ENCODE results near the gene LBR. TPM values are rescaled to one million over a fixed set of nuclear protein-coding genes. Genes with fewer than 3 reads are reported as not detected.

Gene LBR
- total and polyA plus RNA-seq, 4 donors, result 14.3 to 201 (median 22.6) TPM

DNA sequence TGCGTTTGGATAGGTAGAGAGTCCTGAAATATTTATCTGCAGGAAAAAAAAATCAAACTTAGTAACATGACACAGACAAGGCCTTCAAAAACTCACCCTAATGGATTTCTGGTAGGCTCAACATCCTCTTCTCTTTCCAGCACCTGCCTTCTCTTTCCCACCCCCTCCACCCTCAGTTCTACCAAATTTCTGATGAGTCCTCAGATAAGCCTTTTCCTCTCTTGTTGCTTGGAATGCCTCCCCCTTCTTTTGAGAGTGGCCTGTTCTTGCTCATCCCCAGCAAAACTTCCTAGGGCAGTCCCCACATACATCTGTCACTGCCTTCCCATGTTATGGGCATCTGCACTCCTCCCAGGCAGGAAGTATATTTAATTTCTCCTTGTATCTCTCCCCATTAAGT is 7.6 kb upstream of the LBR start:
- Histone ChIP-seq H3K9ac (ENCODE audit: low read depth in 1 of 2, low read length in 2 of 2) (no peak overlapping the region), H3K4me1 (ENCODE audit: control insufficient read depth in 4 of 4, insufficient read depth in 4 of 4, low read length in 3 of 4) (peaks cover under 1 to 6% (median 3%) of the 10 kb centered on the region in 4 donors), H3K4me3 (ENCODE audit: low read depth in 1 of 3, low read length in 3 of 3) (no peak overlapping the region), H3K27ac (ENCODE audit: low read depth in 1 of 2, low read length in 2 of 2) (no peak overlapping the region), H3K27me3 (ENCODE audit: control insufficient read depth in 4 of 4, insufficient read depth in 4 of 4, low read length in 3 of 4) (no peaks in the 10 kb centered on the region), H3K36me3 (ENCODE audit: control insufficient read depth in 4 of 4, insufficient read depth in 3 of 4, low read depth in 1 of 4, low read length in 3 of 4) (no peaks in the 10 kb centered on the region), H3K9me3 (ENCODE audit: control insufficient read depth in 4 of 4, low read length in 3 of 4) (no peaks in the 10 kb centered on the region)
- WGBS, result 95% methylated on average over 1 of the region's 1 CpG
- TF ChIP-seq SP1 (IDR thresholded peaks at IDR 0.05) (no peak), HNF4A (conservative IDR thresholded peaks at IDR 0.05) (no peak), FOXA2 (IDR thresholded peaks at IDR 0.05) (no peak), FOXA1 (IDR thresholded peaks at IDR 0.05) (no peak), TAF1 (conservative IDR thresholded peaks at IDR 0.05) (no peak), RAD21 (IDR thresholded peaks at IDR 0.05) (no peak), RXRA (IDR thresholded peaks at IDR 0.05) (no peak), EGR1 (IDR thresholded peaks at IDR 0.05; ENCODE audit: low read depth in 2 of 2) (no peak), NR2F2 (IDR thresholded peaks at IDR 0.05) (no peak)
- TF ChIP-seq, protein P1, sequence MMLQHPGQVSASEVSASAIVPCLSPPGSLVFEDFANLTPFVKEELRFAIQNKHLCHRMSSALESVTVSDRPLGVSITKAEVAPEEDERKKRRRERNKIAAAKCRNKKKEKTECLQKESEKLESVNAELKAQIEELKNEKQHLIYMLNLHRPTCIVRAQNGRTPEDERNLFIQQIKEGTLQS (IDR thresholded peaks at IDR 0.05), result no peak
- TF ChIP-seq, protein P2, sequence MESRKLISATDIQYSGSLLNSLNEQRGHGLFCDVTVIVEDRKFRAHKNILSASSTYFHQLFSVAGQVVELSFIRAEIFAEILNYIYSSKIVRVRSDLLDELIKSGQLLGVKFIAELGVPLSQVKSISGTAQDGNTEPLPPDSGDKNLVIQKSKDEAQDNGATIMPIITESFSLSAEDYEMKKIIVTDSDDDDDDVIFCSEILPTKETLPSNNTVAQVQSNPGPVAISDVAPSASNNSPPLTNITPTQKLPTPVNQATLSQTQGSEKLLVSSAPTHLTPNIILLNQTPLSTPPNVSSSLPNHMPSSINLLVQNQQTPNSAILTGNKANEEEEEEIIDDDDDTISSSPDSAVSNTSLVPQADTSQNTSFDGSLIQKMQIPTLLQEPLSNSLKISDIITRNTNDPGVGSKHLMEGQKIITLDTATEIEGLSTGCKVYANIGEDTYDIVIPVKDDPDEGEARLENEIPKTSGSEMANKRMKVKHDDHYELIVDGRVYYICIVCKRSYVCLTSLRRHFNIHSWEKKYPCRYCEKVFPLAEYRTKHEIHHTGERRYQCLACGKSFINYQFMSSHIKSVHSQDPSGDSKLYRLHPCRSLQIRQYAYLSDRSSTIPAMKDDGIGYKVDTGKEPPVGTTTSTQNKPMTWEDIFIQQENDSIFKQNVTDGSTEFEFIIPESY (IDR thresholded peaks at IDR 0.05), result no peak
- TF ChIP-seq, protein P3, sequence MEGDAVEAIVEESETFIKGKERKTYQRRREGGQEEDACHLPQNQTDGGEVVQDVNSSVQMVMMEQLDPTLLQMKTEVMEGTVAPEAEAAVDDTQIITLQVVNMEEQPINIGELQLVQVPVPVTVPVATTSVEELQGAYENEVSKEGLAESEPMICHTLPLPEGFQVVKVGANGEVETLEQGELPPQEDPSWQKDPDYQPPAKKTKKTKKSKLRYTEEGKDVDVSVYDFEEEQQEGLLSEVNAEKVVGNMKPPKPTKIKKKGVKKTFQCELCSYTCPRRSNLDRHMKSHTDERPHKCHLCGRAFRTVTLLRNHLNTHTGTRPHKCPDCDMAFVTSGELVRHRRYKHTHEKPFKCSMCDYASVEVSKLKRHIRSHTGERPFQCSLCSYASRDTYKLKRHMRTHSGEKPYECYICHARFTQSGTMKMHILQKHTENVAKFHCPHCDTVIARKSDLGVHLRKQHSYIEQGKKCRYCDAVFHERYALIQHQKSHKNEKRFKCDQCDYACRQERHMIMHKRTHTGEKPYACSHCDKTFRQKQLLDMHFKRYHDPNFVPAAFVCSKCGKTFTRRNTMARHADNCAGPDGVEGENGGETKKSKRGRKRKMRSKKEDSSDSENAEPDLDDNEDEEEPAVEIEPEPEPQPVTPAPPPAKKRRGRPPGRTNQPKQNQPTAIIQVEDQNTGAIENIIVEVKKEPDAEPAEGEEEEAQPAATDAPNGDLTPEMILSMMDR (IDR thresholded peaks at IDR 0.05; ENCODE audit: low read depth, low read length, missing input control), result no peak
- TF ChIP-seq, protein P4, sequence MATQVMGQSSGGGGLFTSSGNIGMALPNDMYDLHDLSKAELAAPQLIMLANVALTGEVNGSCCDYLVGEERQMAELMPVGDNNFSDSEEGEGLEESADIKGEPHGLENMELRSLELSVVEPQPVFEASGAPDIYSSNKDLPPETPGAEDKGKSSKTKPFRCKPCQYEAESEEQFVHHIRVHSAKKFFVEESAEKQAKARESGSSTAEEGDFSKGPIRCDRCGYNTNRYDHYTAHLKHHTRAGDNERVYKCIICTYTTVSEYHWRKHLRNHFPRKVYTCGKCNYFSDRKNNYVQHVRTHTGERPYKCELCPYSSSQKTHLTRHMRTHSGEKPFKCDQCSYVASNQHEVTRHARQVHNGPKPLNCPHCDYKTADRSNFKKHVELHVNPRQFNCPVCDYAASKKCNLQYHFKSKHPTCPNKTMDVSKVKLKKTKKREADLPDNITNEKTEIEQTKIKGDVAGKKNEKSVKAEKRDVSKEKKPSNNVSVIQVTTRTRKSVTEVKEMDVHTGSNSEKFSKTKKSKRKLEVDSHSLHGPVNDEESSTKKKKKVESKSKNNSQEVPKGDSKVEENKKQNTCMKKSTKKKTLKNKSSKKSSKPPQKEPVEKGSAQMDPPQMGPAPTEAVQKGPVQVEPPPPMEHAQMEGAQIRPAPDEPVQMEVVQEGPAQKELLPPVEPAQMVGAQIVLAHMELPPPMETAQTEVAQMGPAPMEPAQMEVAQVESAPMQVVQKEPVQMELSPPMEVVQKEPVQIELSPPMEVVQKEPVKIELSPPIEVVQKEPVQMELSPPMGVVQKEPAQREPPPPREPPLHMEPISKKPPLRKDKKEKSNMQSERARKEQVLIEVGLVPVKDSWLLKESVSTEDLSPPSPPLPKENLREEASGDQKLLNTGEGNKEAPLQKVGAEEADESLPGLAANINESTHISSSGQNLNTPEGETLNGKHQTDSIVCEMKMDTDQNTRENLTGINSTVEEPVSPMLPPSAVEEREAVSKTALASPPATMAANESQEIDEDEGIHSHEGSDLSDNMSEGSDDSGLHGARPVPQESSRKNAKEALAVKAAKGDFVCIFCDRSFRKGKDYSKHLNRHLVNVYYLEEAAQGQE (IDR thresholded peaks at IDR 0.05), result no peak
- TF ChIP-seq, protein P5, sequence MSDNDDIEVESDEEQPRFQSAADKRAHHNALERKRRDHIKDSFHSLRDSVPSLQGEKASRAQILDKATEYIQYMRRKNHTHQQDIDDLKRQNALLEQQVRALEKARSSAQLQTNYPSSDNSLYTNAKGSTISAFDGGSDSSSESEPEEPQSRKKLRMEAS (IDR thresholded peaks at IDR 0.05), result no peak
- DNase-seq (ENCODE audit: low spot score), result no peak

DNA sequence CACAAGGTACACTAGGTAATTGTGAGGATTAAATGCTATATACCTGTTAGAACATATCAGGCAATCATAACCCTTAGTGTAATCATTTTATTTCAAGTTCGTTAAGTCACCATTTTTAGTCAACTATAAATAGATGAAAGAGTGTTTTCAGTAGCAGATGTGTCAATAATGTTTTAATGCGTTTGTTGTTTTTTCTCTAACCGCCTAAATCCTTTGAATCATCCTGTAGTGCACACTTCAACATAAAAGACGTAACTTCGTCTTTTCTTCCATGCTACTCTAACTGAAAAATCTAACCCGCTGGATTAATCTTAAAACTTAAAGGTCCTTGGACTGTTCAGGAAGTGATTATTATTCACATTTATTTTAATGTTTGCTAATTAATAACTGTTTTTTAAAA is 7.2 kb upstream of the LBR start:
- no peaks in the 10 kb centered on the region for H3K27me3 ChIP-seq (ENCODE audit: control insufficient read depth in 4 of 4, insufficient read depth in 4 of 4, low read length in 3 of 4)
- H3K9ac ChIP-seq (ENCODE audit: low read depth in 1 of 2, low read length in 2 of 2), result no peak overlapping the region
- no peak for DNase-seq (ENCODE audit: low spot score)
- 79% methylated on average over 6 of the region's 6 CpGs for WGBS
- H3K9me3 ChIP-seq (ENCODE audit: control insufficient read depth in 4 of 4, low read length in 3 of 4), result no peaks in the 10 kb centered on the region
- no peak overlapping the region for H3K27ac ChIP-seq (ENCODE audit: low read depth in 1 of 2, low read length in 2 of 2)
- H3K4me3 ChIP-seq (ENCODE audit: low read depth in 1 of 3, low read length in 3 of 3), result no peak overlapping the region
- peaks cover 0 to 2% (median 0%) of the 10 kb centered on the region in 4 donors for H3K4me1 ChIP-seq (ENCODE audit: control insufficient read depth in 4 of 4, insufficient read depth in 4 of 4, low read length in 3 of 4)
- no peaks in the 10 kb centered on the region for H3K36me3 ChIP-seq (ENCODE audit: control insufficient read depth in 4 of 4, insufficient read depth in 3 of 4, low read depth in 1 of 4, low read length in 3 of 4)
- no peak for TF ChIP-seq SP1 (IDR thresholded peaks at IDR 0.05)
- TF ChIP-seq HNF4G (IDR thresholded peaks at IDR 0.05), result no peak
- TF ChIP-seq, protein P5 (IDR thresholded peaks at IDR 0.05), result no peak
- no peak for TF ChIP-seq JUND (IDR thresholded peaks at IDR 0.05)
- TF ChIP-seq, protein P2 (IDR thresholded peaks at IDR 0.05), result no peak
- TF ChIP-seq, protein P1 (IDR thresholded peaks at IDR 0.05), result no peak
- TF ChIP-seq GABPA (IDR thresholded peaks at IDR 0.05 in 1 of 2, conservative IDR thresholded peaks at IDR 0.05 in 1 of 2), result no peak
- TF ChIP-seq, protein P3 (IDR thresholded peaks at IDR 0.05; ENCODE audit: low read depth, low read length, missing input control), result no peak
- TF ChIP-seq TAF1 (conservative IDR thresholded peaks at IDR 0.05), result no peak
- no peak for TF ChIP-seq EGR1 (IDR thresholded peaks at IDR 0.05; ENCODE audit: low read depth in 2 of 2)
- TF ChIP-seq NR2F2 (IDR thresholded peaks at IDR 0.05), result no peak

All from liver (tissue), 9 donors.